Erythroblast (primary cell): ENCODE measurements around the gene KRT40.

ENCODE experiments used
- GATA1 ChIP-seq: IDR thresholded peaks from 2 replicates; pipeline ENCODE4 v1.6.1; 2011; ENCODE audit warnings: low read depth, mild to moderate bottlenecking, control low read depth, low read length, moderate library complexity
- POLR2A ChIP-seq: IDR thresholded peaks from 2 replicates; pipeline ENCODE4 v1.6.1; 2011; ENCODE audit warnings: mild to moderate bottlenecking, low read length

- TF ChIP-seq POLR2A: no peak
- TF ChIP-seq GATA1: no peak
Measured at GRCh38 chr17:40945414-40945813, 38.7 kb downstream of the KRT40 start.
